Smooth muscle cell (in vitro differentiated cells): ENCODE measurements around the gene PCDH11X. TPM values are rescaled to one million over a fixed set of nuclear protein-coding genes. Genes with fewer than 3 reads are reported as not detected.
A peak's percentile ranks its signal among the peaks of the same experiment; 100 is the strongest.
"Not testable (repeated sequence)": the region's sequence is repeated elsewhere in the genome, so short reads cannot be mapped to it uniquely, and the experiment has no call there.

Experiments used
- DNase-seq: peaks from one replicate; lab custom pipeline; 2025; ENCODE audit not compliant: unreplicated experiment; lab: John Stamatoyannopoulos, UW
- H2AFZ ChIP-seq: fragments of 200-600 bp; sonication (generic); 2 replicates; pipeline ENCODE4 v1.6.0; 2016; ENCODE audit warnings: antibody characterized with exemption, low read depth, mild to moderate bottlenecking
- H3F3A ChIP-seq: fragments of 200-600 bp; sonication (generic); 2 replicates; pipeline ENCODE4 v1.6.0; 2017; ENCODE audit warnings: antibody characterized with exemption, low read depth
- H3K27ac ChIP-seq: fragments of 200-600 bp; sonication (generic); 2 replicates; pipeline ENCODE4 v1.5.1; 2016; ENCODE audit warnings: low read depth, mild to moderate bottlenecking
- H3K27me3 ChIP-seq: fragments of 200-600 bp; sonication (generic); 2 replicates; pipeline ENCODE4 v1.6.1; 2016; ENCODE audit warnings: low read depth, mild to moderate bottlenecking
- H3K36me3 ChIP-seq: fragments of 200-600 bp; sonication (generic); 2 replicates; pipeline ENCODE4 v1.5.1; 2016; ENCODE audit warnings: low read depth
- H3K4me1 ChIP-seq: fragments of 200-600 bp; sonication (generic); 2 replicates; pipeline ENCODE4 v1.5.1; 2016; ENCODE audit warnings: low read depth
- H3K4me2 ChIP-seq: fragments of 200-600 bp; sonication (generic); 2 replicates; pipeline ENCODE4 v1.6.0; 2016; ENCODE audit warnings: mild to moderate bottlenecking
- H3K4me3 ChIP-seq: fragments of 200-600 bp; sonication (generic); 2 replicates; pipeline ENCODE4 v1.5.1; 2016; ENCODE audit warnings: mild to moderate bottlenecking
- H3K79me2 ChIP-seq: fragments of 200-600 bp; sonication (generic); 2 replicates; pipeline ENCODE4 v1.6.0; 2016; ENCODE audit warnings: low read depth, mild to moderate bottlenecking
- H3K9ac ChIP-seq: fragments of 200-600 bp; sonication (generic); 2 replicates; pipeline ENCODE4 v1.6.0; 2016; ENCODE audit warnings: low read depth
- H3K9me3 ChIP-seq: fragments of 200-600 bp; sonication (generic); replicated peaks from 2 replicates; pipeline ENCODE4 v1.5.1; 2016; ENCODE audit warnings: low read depth
- H4K20me1 ChIP-seq: fragments of 200-600 bp; sonication (generic); 2 replicates; pipeline ENCODE4 v1.6.0; 2016; ENCODE audit warnings: low read depth
- CTCF ChIP-seq: fragments of 200-600 bp; sonication (generic); IDR thresholded peaks from 2 replicates; pipeline ENCODE4 v1.5.1; 2017; ENCODE audit warnings: borderline replicate concordance, mild to moderate bottlenecking, antibody characterized with exemption; ENCODE audit not compliant: insufficient read depth, poor library complexity, severe bottlenecking
- WGBS: methylation state at CpG from one replicate; pipeline ENCODE4 v1.1.7; 2016; ENCODE audit warnings: low lambda C conversion rate; 5-methylcytosine and 5-hydroxymethylcytosine counted together
- polyA plus RNA-seq: library from polyadenylated mRNA; unstranded; fragments of >200 nt; fragmentation: Nextera tagmentation; extraction: Ambion mirVana; gene quantifications from 2 replicates; pipeline ENCODE4 v1.2.1, GENCODE V29; 2016
- total RNA-seq: library from RNA; depleted of rRNA; stranded (reverse); fragments of >200 nt; gene quantifications from 2 replicates; pipeline ENCODE4 v1.2.3, GENCODE V29; 2014

PCDH11X gene, protein sequence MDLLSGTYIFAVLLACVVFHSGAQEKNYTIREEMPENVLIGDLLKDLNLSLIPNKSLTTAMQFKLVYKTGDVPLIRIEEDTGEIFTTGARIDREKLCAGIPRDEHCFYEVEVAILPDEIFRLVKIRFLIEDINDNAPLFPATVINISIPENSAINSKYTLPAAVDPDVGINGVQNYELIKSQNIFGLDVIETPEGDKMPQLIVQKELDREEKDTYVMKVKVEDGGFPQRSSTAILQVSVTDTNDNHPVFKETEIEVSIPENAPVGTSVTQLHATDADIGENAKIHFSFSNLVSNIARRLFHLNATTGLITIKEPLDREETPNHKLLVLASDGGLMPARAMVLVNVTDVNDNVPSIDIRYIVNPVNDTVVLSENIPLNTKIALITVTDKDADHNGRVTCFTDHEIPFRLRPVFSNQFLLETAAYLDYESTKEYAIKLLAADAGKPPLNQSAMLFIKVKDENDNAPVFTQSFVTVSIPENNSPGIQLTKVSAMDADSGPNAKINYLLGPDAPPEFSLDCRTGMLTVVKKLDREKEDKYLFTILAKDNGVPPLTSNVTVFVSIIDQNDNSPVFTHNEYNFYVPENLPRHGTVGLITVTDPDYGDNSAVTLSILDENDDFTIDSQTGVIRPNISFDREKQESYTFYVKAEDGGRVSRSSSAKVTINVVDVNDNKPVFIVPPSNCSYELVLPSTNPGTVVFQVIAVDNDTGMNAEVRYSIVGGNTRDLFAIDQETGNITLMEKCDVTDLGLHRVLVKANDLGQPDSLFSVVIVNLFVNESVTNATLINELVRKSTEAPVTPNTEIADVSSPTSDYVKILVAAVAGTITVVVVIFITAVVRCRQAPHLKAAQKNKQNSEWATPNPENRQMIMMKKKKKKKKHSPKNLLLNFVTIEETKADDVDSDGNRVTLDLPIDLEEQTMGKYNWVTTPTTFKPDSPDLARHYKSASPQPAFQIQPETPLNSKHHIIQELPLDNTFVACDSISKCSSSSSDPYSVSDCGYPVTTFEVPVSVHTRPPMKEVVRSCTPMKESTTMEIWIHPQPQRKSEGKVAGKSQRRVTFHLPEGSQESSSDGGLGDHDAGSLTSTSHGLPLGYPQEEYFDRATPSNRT (N-terminal part only)
- total RNA-seq (0.58 and 1.5 TPM in 2 replicates), polyA plus RNA-seq (0.09 and 0.24 TPM in 2 replicates)

DNA sequence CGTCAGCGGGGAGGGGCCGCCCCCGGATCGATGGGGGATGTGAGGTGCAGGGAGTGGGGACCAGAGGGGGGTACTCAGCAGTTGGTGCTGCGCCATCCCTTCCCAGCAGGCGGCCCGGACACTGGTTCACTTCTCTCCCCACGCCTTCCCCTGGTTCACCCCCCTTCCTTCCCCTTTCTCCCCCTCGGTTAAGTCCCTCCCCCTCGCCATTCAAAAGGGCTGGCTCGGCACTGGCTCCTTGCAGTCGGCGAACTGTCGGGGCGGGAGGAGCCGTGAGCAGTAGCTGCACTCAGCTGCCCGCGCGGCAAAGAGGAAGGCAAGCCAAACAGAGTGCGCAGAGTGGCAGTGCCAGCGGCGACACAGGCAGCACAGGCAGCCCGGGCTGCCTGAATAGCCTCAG, at the start of gene PCDH11X:
PCDH11X (plus strand) TSS at position 241 of the 400 bp plus-strand sequence. CDS start 56,130 bp downstream, outside the sequence.
- not testable (repeated sequence) for H3K9ac ChIP-seq, H3K36me3 ChIP-seq, H4K20me1 ChIP-seq, H3K27ac ChIP-seq, H3K4me1 ChIP-seq, H3K79me2 ChIP-seq, H3K9me3 ChIP-seq, DNase-seq, H3F3A ChIP-seq
- peak within 1 kb of the TSS; percentile 33 for H2AFZ ChIP-seq
- H3K27me3 ChIP-seq, result peaks cover 31% of the 10 kb centered on the region
- peak within 1 kb of the TSS; percentile 88 for H3K4me2 ChIP-seq
- 2% methylated on average over 7 of the region's 24 CpGs for WGBS
- peak within 1 kb of the TSS; percentile 55 for H3K4me3 ChIP-seq

- DNase-seq, H2AFZ ChIP-seq, H3K27me3 ChIP-seq, H3K79me2 ChIP-seq, H3K27ac ChIP-seq, H3K9ac ChIP-seq, H3K4me3 ChIP-seq, H3K4me1 ChIP-seq, H3F3A ChIP-seq, H4K20me1 ChIP-seq, H3K9me3 ChIP-seq, H3K36me3 ChIP-seq, H3K4me2 ChIP-seq: not testable (repeated sequence)
- WGBS, result 61% methylated on average over 3 of the region's 4 CpGs
Measured at GRCh38 chrX:91747446-91747845, 31.7 kb upstream of the PCDH11X start.

- not testable (repeated sequence) for H3K9ac ChIP-seq, H3K9me3 ChIP-seq, H3K27ac ChIP-seq, H3K79me2 ChIP-seq, H3F3A ChIP-seq, H3K4me3 ChIP-seq, H2AFZ ChIP-seq, H3K4me2 ChIP-seq, H3K36me3 ChIP-seq, H3K4me1 ChIP-seq, H4K20me1 ChIP-seq, DNase-seq, H3K27me3 ChIP-seq
- WGBS, result 81% methylated on average over 17 of the region's 17 CpGs
Measured at GRCh38 chrX:91753022-91753421, 26.2 kb upstream of the PCDH11X start.

DNA sequence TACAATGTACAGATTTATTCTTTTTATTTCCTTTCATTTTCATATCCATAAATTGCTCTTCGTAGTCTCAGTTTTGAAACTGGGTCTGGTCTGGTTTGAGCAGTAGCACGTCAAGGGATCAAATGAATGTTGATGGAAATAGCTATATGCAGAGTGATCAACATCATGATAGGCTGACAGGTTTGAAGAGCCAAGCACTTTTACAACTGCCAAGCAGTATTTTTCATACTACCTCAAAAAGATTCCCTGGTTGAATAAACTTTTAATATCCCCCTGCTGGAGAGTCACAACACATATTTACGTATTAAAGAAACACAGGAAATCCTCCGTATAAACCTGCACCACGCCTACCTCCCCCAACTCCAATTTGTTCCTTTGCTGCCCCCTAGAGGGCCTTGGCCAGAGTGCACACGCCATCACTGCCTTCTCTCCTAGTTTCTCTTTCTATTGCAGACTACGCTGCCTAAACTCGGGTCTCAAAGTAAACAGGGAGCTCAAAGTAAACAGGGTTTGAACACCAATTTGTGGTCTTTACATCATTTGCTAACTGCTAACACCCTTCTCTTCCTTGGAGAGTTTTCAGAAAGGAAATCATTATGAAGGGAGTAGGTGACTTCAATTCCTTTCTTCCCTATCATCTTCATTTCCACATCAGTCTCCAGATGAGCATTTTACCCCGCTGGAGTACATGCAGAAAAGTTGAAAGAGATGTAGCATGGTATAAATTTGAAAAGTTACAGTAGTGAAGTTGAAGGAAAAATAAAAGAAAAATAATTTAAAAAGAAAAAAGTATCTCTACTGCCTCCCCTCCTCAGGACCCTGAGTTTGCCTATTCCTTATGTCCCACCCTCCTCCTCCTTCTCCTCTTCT, 8.3 kb upstream of the PCDH11X start:
- H3F3A ChIP-seq, H3K9ac ChIP-seq, H3K36me3 ChIP-seq, DNase-seq, H3K4me1 ChIP-seq, H4K20me1 ChIP-seq, H3K27ac ChIP-seq, H3K79me2 ChIP-seq, H3K9me3 ChIP-seq, H3K27me3 ChIP-seq: not testable (repeated sequence)
- 35% methylated on average over 4 of the region's 9 CpGs for WGBS
- TF ChIP-seq CTCF, result peak; percentile 24
- peak overlapping the region; percentile 40 for H3K4me3 ChIP-seq
- H3K4me2 ChIP-seq, result peak overlapping the region; percentile 78
- H2AFZ ChIP-seq, result peak overlapping the region; percentile 87

- H3K4me1 ChIP-seq, H3K9me3 ChIP-seq, H3K4me2 ChIP-seq, H4K20me1 ChIP-seq, H3K36me3 ChIP-seq, H3K79me2 ChIP-seq, DNase-seq, H3F3A ChIP-seq, H2AFZ ChIP-seq, H3K9ac ChIP-seq, H3K4me3 ChIP-seq, H3K27ac ChIP-seq: not testable (repeated sequence)
- WGBS, result 66% methylated on average over 3 of the region's 3 CpGs
- peaks cover 14% of the 10 kb centered on the region for H3K27me3 ChIP-seq
Measured at GRCh38 chrX:91773943-91774342, 5.2 kb upstream of the PCDH11X start.

- H3F3A ChIP-seq, H4K20me1 ChIP-seq, H3K79me2 ChIP-seq, DNase-seq, H3K9me3 ChIP-seq, H3K9ac ChIP-seq, H3K4me1 ChIP-seq, H3K27ac ChIP-seq, H3K36me3 ChIP-seq: not testable (repeated sequence)
- 2% methylated on average over 17 of the region's 17 CpGs for WGBS
- Histone ChIP-seq H3K4me3 (peak overlapping the region; percentile 55), H2AFZ (peak overlapping the region; percentile 33), H3K27me3 (peaks cover 31% of the 10 kb centered on the region), H3K4me2 (peak overlapping the region; percentile 88)
Measured at GRCh38 chrX:91780008-91780407, 833 bp downstream of the PCDH11X start.
